ENCODE results near the gene QSOX1.

DNA sequence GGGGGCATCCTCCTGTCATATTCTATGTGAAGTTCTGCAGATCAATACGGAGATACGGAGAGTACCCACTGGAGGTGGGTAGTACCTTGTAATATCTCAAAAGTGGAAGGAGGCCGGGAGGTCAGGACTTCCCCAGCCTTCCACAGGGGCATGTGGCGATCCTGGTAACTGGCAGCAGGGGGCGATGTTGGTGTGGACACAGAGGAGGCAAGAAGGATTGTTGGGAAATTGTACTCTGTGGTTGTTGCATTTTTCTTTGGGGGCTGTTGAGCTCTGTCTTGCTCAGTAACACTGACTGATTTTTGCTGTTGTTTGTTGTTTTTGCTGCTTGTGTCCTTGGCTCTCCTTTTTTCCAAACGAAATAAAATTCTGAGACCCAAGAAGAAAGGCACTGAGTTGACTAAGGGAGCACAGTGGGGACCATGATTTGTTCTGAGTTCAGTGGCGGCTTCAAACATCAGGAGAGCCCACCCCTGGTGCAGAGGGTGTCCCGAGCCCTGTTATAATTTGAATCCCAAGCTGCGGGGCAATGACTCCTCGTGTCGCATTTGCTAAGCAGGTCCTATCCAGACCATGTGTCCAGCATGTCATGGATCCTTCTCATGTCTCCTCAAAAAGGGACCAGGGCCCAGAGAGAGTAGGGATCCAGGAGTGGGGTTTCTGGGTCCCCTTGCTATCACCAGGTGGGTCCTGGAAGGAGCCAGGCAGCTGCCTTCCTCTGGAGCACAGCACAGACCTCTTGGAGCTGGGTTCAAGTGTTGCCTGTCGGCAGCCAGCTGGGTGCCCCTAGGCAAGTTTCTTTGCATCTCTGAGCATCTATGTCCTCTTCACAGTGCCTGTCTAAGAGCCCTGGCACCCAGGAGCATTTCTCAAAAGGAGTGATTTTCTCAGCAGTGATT lies 98.2 kb downstream of the QSOX1 start:
- TF ChIP-seq, protein P1, sequence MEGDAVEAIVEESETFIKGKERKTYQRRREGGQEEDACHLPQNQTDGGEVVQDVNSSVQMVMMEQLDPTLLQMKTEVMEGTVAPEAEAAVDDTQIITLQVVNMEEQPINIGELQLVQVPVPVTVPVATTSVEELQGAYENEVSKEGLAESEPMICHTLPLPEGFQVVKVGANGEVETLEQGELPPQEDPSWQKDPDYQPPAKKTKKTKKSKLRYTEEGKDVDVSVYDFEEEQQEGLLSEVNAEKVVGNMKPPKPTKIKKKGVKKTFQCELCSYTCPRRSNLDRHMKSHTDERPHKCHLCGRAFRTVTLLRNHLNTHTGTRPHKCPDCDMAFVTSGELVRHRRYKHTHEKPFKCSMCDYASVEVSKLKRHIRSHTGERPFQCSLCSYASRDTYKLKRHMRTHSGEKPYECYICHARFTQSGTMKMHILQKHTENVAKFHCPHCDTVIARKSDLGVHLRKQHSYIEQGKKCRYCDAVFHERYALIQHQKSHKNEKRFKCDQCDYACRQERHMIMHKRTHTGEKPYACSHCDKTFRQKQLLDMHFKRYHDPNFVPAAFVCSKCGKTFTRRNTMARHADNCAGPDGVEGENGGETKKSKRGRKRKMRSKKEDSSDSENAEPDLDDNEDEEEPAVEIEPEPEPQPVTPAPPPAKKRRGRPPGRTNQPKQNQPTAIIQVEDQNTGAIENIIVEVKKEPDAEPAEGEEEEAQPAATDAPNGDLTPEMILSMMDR (IDR thresholded peaks at IDR 0.05), result peak; percentile 63 to 79 (median 70)
- TF ChIP-seq POLR2A (IDR thresholded peaks at IDR 0.05), result no peak
